HepG2 (cell line): ENCODE measurements around the gene KIF19. TPM values are rescaled to one million over a fixed set of nuclear protein-coding genes. Genes with fewer than 3 reads are reported as not detected.
A peak's percentile ranks its signal among the peaks of the same experiment; 100 is the strongest.

ENCODE experiments used
- DBP ChIP-seq: sonication (generic); formaldehyde crosslinking; IDR thresholded peaks from 2 replicates; pipeline ENCODE4 v1.4.0; 2020; ENCODE audit warnings: missing genetic modification reagents; ENCODE audit errors: not compliant biosample characterization
- DPF2 ChIP-seq: sonication (generic); formaldehyde crosslinking; IDR thresholded peaks from 2 replicates; pipeline ENCODE4 v1.4.0; 2020; ENCODE audit warnings: mild to moderate bottlenecking, low read depth, missing genetic modification reagents, borderline replicate concordance
- HNRNPL ChIP-seq: fragments of 200-400 bp; formaldehyde crosslinking; IDR thresholded peaks from 2 replicates; pipeline ENCODE4 v1.6.1; 2017; ENCODE audit warnings: mild to moderate bottlenecking, low read depth, low read length
- KMT2A ChIP-seq: sonication (generic); formaldehyde crosslinking; IDR thresholded peaks from 2 replicates; pipeline ENCODE4 v1.4.0; 2020; ENCODE audit warnings: missing genetic modification reagents
- NR1H2 ChIP-seq: sonication (generic); formaldehyde crosslinking; IDR thresholded peaks from 2 replicates; pipeline ENCODE4 v1.8.1; 2022; ENCODE audit warnings: low read depth, missing genetic modification reagents, borderline replicate concordance
- RELA ChIP-seq: sonication (generic); formaldehyde crosslinking; IDR thresholded peaks from 2 replicates; pipeline ENCODE4 v1.4.0; 2020; ENCODE audit warnings: missing genetic modification reagents
- REXO4 ChIP-seq: sonication (generic); formaldehyde crosslinking; IDR thresholded peaks from 2 replicates; pipeline ENCODE4 v1.8.0; 2022; ENCODE audit warnings: missing genetic modification reagents, mild to moderate bottlenecking, borderline replicate concordance
- ZFP90 ChIP-seq: sonication (generic); formaldehyde crosslinking; IDR thresholded peaks from 2 replicates; pipeline ENCODE4 v1.8.0; 2022; ENCODE audit warnings: missing genetic modification reagents, mild to moderate bottlenecking, inconsistent platforms, borderline replicate concordance
- ZNF230 ChIP-seq: sonication (generic); formaldehyde crosslinking; IDR thresholded peaks from 2 replicates; pipeline ENCODE4 v1.4.0; 2020; ENCODE audit warnings: mild to moderate bottlenecking, missing genetic modification reagents
- ZNF629 ChIP-seq: sonication (generic); formaldehyde crosslinking; conservative IDR thresholded peaks from 2 replicates; pipeline ENCODE4 v1.5.0; 2020; ENCODE audit warnings: missing genetic modification reagents
- ZNF639 ChIP-seq: conservative IDR thresholded peaks from 2 replicates; pipeline ENCODE4 v1.6.1; 2018; ENCODE audit warnings: missing genetic modification reagents
- polyA plus RNA-seq, 8 experiments: library from polyadenylated mRNA; depleted of rRNA in 3 of 8; stranded (reverse) in 7 of 8; unstranded in 1 of 8; fragments of >200 nt; fragmentation: Illumina TruSeq in 4 of 8; extraction: Trizol in 4 of 8; gene quantifications; 2 replicates each; pipeline versions ENCODE4 v1.2.1 to v1.2.3, GENCODE V29; 2011 to 2016; ENCODE audit warnings: low read depth in 4 of 8, missing spikeins in 1 of 8, mixed read lengths in 1 of 8; ENCODE audit not compliant: insufficient read depth in 1 of 8
- total RNA-seq, 5 experiments: library from RNA; depleted of rRNA; stranded (reverse); fragments of >200 nt; fragmentation: Illumina TruSeq; extraction: Trizol; gene quantifications; 2 replicates each; pipeline ENCODE4 v1.2.3, GENCODE V29; 2016; ENCODE audit warnings: low read depth in 1 of 5
- TF ChIP-seq, protein P1 (sequence below): sonication (generic); formaldehyde crosslinking; IDR thresholded peaks from one replicate; pipeline ENCODE4 v1.5.1; 2020; ENCODE audit warnings: mild to moderate bottlenecking, missing genetic modification reagents; ENCODE audit errors: not compliant biosample characterization
- TF ChIP-seq, protein P2 (sequence below): IDR thresholded peaks from 2 replicates; pipeline ENCODE4 v1.6.1; 2016
- TF ChIP-seq, protein P3 (sequence below): sonication (generic); formaldehyde crosslinking; conservative IDR thresholded peaks from 2 replicates; pipeline ENCODE4 v1.8.1; 2023; ENCODE audit warnings: missing genetic modification reagents

Gene KIF19
- total and polyA plus RNA-seq, 2 of the 13 experiments (the other 11 are each of a cell fraction or from before 2014, with no cell fraction given): not detected

DNA sequence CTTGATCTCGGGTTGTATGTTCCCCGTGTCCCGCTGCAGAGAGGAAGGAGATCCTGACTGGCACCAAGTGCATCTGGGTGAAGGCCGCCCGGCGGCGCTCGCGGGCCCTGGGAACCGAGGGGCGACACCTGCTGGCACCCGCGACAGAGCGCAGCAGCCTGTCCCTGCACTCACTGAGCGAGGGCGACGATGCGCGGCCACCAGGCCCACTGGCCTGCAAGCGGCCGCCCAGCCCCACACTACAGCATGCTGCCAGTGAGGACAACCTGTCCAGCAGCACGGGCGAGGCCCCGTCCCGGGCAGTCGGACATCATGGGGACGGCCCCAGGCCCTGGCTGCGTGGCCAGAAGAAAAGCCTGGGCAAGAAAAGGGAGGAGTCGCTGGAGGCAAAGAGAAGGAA lies 28.1 kb downstream of the KIF19 start (continued):
- TF ChIP-seq DBP (CRISPR knock-in tag) (no peak), ZFP90 (CRISPR knock-in tag) (no peak), HNRNPL (0 out of 2 replicates have a peak, but pooled peaks have one; percentile 68), ZNF230 (CRISPR knock-in tag) (no peak), REXO4 (CRISPR knock-in tag) (no peak), DPF2 (CRISPR knock-in tag) (no peak), KMT2A (CRISPR knock-in tag) (no peak), RELA (CRISPR knock-in tag) (no peak), NR1H2 (no peak), ZNF639 (no peak), ZNF629 (no peak)
- TF ChIP-seq, protein P1, sequence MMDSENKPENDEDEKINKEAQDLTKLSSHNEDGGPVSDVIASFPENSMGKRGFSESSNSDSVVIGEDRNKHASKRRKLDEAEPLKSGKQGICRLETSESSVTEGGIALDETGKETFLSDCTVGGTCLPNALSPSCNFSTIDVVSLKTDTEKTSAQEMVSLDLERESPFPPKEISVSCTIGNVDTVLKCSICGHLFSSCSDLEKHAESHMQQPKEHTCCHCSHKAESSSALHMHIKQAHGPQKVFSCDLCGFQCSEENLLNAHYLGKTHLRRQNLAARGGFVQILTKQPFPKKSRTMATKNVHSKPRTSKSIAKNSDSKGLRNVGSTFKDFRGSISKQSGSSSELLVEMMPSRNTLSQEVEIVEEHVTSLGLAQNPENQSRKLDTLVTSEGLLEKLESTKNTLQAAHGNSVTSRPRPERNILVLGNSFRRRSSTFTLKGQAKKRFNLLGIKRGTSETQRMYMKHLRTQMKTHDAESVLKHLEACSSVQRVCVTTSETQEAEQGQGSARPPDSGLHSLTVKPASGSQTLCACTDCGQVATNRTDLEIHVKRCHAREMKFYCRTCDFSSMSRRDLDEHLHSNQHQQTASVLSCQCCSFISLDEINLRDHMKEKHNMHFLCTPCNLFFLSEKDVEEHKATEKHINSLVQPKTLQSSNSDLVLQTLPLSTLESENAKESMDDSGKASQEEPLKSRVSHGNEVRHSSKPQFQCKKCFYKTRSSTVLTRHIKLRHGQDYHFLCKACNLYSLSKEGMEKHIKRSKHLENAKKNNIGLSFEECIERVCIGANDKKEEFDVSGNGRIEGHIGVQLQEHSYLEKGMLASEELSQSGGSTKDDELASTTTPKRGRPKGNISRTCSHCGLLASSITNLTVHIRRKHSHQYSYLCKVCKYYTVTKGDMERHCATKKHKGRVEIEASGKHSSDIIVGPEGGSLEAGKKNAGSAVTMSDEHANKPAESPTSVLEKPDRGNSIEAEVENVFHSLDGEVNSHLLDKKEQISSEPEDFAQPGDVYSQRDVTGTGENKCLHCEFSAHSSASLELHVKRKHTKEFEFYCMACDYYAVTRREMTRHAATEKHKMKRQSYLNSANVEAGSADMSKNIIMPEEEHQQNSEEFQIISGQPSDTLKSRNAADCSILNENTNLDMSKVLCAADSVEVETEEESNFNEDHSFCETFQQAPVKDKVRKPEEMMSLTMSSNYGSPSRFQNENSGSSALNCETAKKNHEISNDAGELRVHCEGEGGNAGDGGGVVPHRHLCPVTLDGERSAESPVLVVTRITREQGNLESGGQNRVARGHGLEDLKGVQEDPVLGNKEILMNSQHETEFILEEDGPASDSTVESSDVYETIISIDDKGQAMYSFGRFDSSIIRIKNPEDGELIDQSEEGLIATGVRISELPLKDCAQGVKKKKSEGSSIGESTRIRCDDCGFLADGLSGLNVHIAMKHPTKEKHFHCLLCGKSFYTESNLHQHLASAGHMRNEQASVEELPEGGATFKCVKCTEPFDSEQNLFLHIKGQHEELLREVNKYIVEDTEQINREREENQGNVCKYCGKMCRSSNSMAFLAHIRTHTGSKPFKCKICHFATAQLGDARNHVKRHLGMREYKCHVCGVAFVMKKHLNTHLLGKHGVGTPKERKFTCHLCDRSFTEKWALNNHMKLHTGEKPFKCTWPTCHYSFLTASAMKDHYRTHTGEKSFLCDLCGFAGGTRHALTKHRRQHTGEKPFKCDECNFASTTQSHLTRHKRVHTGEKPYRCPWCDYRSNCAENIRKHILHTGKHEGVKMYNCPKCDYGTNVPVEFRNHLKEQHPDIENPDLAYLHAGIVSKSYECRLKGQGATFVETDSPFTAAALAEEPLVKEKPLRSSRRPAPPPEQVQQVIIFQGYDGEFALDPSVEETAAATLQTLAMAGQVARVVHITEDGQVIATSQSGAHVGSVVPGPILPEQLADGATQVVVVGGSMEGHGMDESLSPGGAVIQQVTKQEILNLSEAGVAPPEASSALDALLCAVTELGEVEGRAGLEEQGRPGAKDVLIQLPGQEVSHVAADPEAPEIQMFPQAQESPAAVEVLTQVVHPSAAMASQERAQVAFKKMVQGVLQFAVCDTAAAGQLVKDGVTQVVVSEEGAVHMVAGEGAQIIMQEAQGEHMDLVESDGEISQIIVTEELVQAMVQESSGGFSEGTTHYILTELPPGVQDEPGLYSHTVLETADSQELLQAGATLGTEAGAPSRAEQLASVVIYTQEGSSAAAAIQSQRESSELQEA (CRISPR knock-in tag): no peak
- TF ChIP-seq, protein P2, sequence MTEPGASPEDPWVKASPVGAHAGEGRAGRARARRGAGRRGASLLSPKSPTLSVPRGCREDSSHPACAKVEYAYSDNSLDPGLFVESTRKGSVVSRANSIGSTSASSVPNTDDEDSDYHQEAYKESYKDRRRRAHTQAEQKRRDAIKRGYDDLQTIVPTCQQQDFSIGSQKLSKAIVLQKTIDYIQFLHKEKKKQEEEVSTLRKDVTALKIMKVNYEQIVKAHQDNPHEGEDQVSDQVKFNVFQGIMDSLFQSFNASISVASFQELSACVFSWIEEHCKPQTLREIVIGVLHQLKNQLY (CRISPR knock-in tag): no peak
- TF ChIP-seq, protein P3, sequence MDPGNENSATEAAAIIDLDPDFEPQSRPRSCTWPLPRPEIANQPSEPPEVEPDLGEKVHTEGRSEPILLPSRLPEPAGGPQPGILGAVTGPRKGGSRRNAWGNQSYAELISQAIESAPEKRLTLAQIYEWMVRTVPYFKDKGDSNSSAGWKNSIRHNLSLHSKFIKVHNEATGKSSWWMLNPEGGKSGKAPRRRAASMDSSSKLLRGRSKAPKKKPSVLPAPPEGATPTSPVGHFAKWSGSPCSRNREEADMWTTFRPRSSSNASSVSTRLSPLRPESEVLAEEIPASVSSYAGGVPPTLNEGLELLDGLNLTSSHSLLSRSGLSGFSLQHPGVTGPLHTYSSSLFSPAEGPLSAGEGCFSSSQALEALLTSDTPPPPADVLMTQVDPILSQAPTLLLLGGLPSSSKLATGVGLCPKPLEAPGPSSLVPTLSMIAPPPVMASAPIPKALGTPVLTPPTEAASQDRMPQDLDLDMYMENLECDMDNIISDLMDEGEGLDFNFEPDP (CRISPR knock-in tag): no peak
